ENCODE results near the gene FNDC3B.
A peak's percentile ranks its signal among the peaks of the same experiment; 100 is the strongest.

Gene FNDC3B

GRCh38 chr3:172106037-172106954 lies 66.9 kb downstream of the FNDC3B start:
- Histone ChIP-seq H3K4me3 (ENCODE audit: low read depth, low read length) (no peak overlapping the region), H3K9me3 (ENCODE audit: control insufficient read depth, insufficient read depth, low read depth, low read length) (no peaks in the 10 kb centered on the region), H3K27ac (ENCODE audit: extremely low read depth, low read depth, low read length) (no peak overlapping the region), H3K4me1 (ENCODE audit: control insufficient read depth, insufficient read depth, low read length) (peaks cover 12% of the 10 kb centered on the region), H3K36me3 (ENCODE audit: control insufficient read depth in 2 of 2, insufficient read depth in 1 of 2, low read length in 2 of 2) (no peaks in the 10 kb centered on the region)
- POLR2A ChIA-PET, result no interaction called here
- CTCF ChIA-PET, result interaction anchor here (0.6 kb wide), 1 partner anchor 65 kb away, joined by 4 read pairs; no protein-coding TSS in a partner anchor
- no peak for TF ChIP-seq ZNF146 (tag by site-specific recombination; IDR thresholded peaks at IDR 0.05)
- TF ChIP-seq ZNF121 (tag by site-specific recombination; IDR thresholded peaks at IDR 0.05), result peak; percentile 83

GRCh38 chr3:172106989-172107388 lies 67.6 kb downstream of the FNDC3B start:
- TF ChIP-seq ZNF18 (tag by site-specific recombination; IDR thresholded peaks at IDR 0.05), result peak; percentile 74
- no peak for TF ChIP-seq MZF1 (tag by site-specific recombination; IDR thresholded peaks at IDR 0.05; ENCODE audit: borderline replicate concordance)
- Histone ChIP-seq H3K4me1 (ENCODE audit: control insufficient read depth, insufficient read depth, low read length) (peaks cover 12% of the 10 kb centered on the region), H3K27ac (ENCODE audit: extremely low read depth, low read depth, low read length) (no peak overlapping the region), H3K36me3 (ENCODE audit: control insufficient read depth in 2 of 2, insufficient read depth in 1 of 2, low read length in 2 of 2) (no peaks in the 10 kb centered on the region), H3K9me3 (ENCODE audit: control insufficient read depth, insufficient read depth, low read depth, low read length) (no peaks in the 10 kb centered on the region), H3K4me3 (ENCODE audit: low read depth, low read length) (no peak overlapping the region)
- POLR2A ChIA-PET, result no interaction called here
- CTCF ChIA-PET, result interaction anchor here (0.7 kb wide), 1 partner anchor 234 kb away, joined by 5 read pairs; no protein-coding TSS in a partner anchor

DNA sequence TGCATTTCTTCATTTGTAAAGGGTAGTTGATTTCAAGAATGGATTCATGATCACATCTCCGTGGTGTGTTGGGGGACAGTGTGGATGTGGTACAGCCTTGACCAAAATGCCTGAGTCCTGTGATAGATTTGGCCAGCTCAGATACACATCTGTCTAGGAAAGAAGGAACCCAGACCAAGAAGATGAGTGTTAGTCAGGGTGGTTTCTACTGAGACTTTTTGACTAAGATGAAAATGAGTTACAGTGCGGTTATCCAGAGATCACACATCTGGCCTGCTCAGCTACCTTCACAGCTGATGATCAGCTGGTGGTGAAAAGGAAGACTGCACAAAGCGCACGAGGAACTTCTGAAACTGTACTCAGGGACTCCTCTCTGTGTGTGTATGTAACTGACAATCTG lies 68.0 kb downstream of the FNDC3B start:
- peaks cover 12% of the 10 kb centered on the region for H3K4me1 ChIP-seq (ENCODE audit: control insufficient read depth, insufficient read depth, low read length)

DNA sequence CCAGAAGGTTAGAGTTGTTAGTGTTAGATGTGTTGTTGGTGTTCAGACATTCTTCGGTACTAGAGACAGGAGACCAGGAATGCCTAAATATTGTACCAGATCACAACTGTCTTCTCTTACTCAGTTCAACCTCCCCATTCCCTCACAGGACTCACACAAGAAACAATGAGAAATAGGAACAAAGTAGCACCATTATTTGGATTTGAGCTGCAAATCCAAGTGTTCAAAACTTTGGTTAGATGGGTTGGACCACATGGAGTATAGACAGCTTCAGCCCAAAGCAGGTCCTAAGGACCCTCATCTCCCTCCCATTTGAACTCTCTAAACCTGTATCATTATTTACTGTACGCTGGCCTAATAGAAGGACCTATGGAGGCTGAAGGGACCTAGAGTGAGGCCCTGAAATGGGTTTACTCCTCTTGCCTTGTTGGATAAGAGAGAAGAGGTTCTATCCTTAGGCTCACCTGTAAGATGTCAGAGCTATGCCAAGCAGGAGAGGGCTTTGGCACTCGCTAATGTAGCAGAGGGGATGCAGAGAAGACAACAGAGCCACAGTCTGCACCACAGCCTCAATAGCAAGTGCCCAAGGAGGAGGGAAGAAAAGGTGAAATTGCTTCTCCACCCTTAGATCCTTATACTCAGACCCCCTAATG lies 70.9 kb downstream of the FNDC3B start:
- Histone ChIP-seq H3K36me3 (ENCODE audit: control insufficient read depth in 2 of 2, insufficient read depth in 1 of 2, low read length in 2 of 2) (peaks cover 0 to 14% of the 10 kb centered on the region in 2 experiments; a peak in 1 of 3 replicates), H3K4me1 (ENCODE audit: control insufficient read depth, insufficient read depth, low read length) (peaks cover 2% of the 10 kb centered on the region; the same call in 1 of the 2 replicates), H3K4me3 (ENCODE audit: low read depth, low read length) (no peak overlapping the region), H3K27ac (ENCODE audit: extremely low read depth, low read depth, low read length) (no peak overlapping the region), H3K9me3 (ENCODE audit: control insufficient read depth, insufficient read depth, low read depth, low read length) (no peaks in the 10 kb centered on the region)
- POLR2A ChIA-PET, result no interaction called here
- CTCF ChIA-PET, result no interaction called here
- TF ChIP-seq KLF8 (tag by site-specific recombination; IDR thresholded peaks at IDR 0.05) (no peak), ZNF169 (tag by site-specific recombination; IDR thresholded peaks at IDR 0.05) (no peak), ZNF560 (tag by site-specific recombination; IDR thresholded peaks at IDR 0.05; ENCODE audit: borderline replicate concordance) (no peak), SETDB1 (IDR thresholded peaks at IDR 0.05; ENCODE audit: insufficient read length, low read length) (no peak), PRDM4 (tag by site-specific recombination; IDR thresholded peaks at IDR 0.05) (no peak), OVOL3 (tag by site-specific recombination; IDR thresholded peaks at IDR 0.05) (no peak), ZNF138 (tag by site-specific recombination; IDR thresholded peaks at IDR 0.05; ENCODE audit: borderline replicate concordance) (no peak), ZNF146 (tag by site-specific recombination; IDR thresholded peaks at IDR 0.05) (no peak), ZNF777 (tag by site-specific recombination; IDR thresholded peaks at IDR 0.05; ENCODE audit: borderline replicate concordance) (no peak), ZEB2 (tag by site-specific recombination; IDR thresholded peaks at IDR 0.05) (no peak)

More for the DNA sequence above, 68.0 kb downstream of the FNDC3B start:
- H3K9me3 ChIP-seq (ENCODE audit: control insufficient read depth, insufficient read depth, low read depth, low read length), result no peaks in the 10 kb centered on the region
- TF ChIP-seq OVOL3 (tag by site-specific recombination; IDR thresholded peaks at IDR 0.05), result no peak
- TF ChIP-seq KLF9 (tag by site-specific recombination; IDR thresholded peaks at IDR 0.05; ENCODE audit: low read depth), result no peak
- no peak for TF ChIP-seq ZNF785 (tag by site-specific recombination; IDR thresholded peaks at IDR 0.05)
- no peak for TF ChIP-seq ZNF266 (tag by site-specific recombination; IDR thresholded peaks at IDR 0.05; ENCODE audit: low read depth)
- TF ChIP-seq, protein P1, sequence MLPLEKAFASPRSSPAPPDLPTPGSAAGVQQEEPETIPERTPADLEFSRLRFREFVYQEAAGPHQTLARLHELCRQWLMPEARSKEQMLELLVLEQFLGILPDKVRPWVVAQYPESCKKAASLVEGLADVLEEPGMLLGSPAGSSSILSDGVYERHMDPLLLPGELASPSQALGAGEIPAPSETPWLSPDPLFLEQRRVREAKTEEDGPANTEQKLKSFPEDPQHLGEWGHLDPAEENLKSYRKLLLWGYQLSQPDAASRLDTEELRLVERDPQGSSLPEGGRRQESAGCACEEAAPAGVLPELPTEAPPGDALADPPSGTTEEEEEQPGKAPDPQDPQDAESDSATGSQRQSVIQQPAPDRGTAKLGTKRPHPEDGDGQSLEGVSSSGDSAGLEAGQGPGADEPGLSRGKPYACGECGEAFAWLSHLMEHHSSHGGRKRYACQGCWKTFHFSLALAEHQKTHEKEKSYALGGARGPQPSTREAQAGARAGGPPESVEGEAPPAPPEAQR (tag by site-specific recombination; IDR thresholded peaks at IDR 0.05), result no peak
- no peak for TF ChIP-seq ZNF549 (tag by site-specific recombination; IDR thresholded peaks at IDR 0.05)
- TF ChIP-seq YY2 (tag by site-specific recombination; IDR thresholded peaks at IDR 0.05), result no peak
- no peak for TF ChIP-seq ZIC2 (tag by site-specific recombination; IDR thresholded peaks at IDR 0.05)
- TF ChIP-seq ZNF214 (tag by site-specific recombination; IDR thresholded peaks at IDR 0.05; ENCODE audit: borderline replicate concordance), result no peak
- no peak for TF ChIP-seq ZNF121 (tag by site-specific recombination; IDR thresholded peaks at IDR 0.05)
- TF ChIP-seq ZNF292 (tag by site-specific recombination; IDR thresholded peaks at IDR 0.05; ENCODE audit: borderline replicate concordance, low read depth), result no peak
- no peak for TF ChIP-seq ZNF391 (tag by site-specific recombination; IDR thresholded peaks at IDR 0.05; ENCODE audit: borderline replicate concordance, low read depth)
- TF ChIP-seq ZNF341 (tag by site-specific recombination; IDR thresholded peaks at IDR 0.05; ENCODE audit: low read depth), result no peak
- no peak for TF ChIP-seq SETDB1 (IDR thresholded peaks at IDR 0.05; ENCODE audit: insufficient read length, low read length)
- TF ChIP-seq ZNF510 (tag by site-specific recombination; IDR thresholded peaks at IDR 0.05; ENCODE audit: insufficient replicate concordance), result no peak
- no peak for TF ChIP-seq ZNF16 (tag by site-specific recombination; IDR thresholded peaks at IDR 0.05; ENCODE audit: low read depth)
- TF ChIP-seq ZXDB (tag by site-specific recombination; IDR thresholded peaks at IDR 0.05), result no peak
- no peak for TF ChIP-seq MEIS1 (CRISPR knock-in tag; IDR thresholded peaks at IDR 0.05; ENCODE audit: borderline replicate concordance)
- H3K36me3 ChIP-seq (ENCODE audit: control insufficient read depth in 2 of 2, insufficient read depth in 1 of 2, low read length in 2 of 2), result peaks cover 0 to 3% of the 10 kb centered on the region in 2 experiments; a peak in 1 of 3 replicates
- no peak overlapping the region for H3K27ac ChIP-seq (ENCODE audit: extremely low read depth, low read depth, low read length)
- H3K4me3 ChIP-seq (ENCODE audit: low read depth, low read length), result no peak overlapping the region
- CTCF ChIA-PET, result interaction anchor here (0.7 kb wide), 1 partner anchor 234 kb away, joined by 5 read pairs; no protein-coding TSS in a partner anchor
- POLR2A ChIA-PET, result no interaction called here
